ENCODE results near the gene CCDC6.
"Not testable (repeated sequence)": the region's sequence is repeated elsewhere in the genome, so short reads cannot be mapped to it uniquely, and the experiment has no call there.

GRCh38 chr10:59787032-59787431 lies 119.3 kb downstream of the CCDC6 start:
- TF ChIP-seq, protein P1, sequence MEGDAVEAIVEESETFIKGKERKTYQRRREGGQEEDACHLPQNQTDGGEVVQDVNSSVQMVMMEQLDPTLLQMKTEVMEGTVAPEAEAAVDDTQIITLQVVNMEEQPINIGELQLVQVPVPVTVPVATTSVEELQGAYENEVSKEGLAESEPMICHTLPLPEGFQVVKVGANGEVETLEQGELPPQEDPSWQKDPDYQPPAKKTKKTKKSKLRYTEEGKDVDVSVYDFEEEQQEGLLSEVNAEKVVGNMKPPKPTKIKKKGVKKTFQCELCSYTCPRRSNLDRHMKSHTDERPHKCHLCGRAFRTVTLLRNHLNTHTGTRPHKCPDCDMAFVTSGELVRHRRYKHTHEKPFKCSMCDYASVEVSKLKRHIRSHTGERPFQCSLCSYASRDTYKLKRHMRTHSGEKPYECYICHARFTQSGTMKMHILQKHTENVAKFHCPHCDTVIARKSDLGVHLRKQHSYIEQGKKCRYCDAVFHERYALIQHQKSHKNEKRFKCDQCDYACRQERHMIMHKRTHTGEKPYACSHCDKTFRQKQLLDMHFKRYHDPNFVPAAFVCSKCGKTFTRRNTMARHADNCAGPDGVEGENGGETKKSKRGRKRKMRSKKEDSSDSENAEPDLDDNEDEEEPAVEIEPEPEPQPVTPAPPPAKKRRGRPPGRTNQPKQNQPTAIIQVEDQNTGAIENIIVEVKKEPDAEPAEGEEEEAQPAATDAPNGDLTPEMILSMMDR (IDR thresholded peaks at IDR 0.05): not testable (repeated sequence)
- not testable (repeated sequence) for TF ChIP-seq POLR2A, POLR2AphosphoS5, EP300 (IDR thresholded peaks at IDR 0.05)
